IPS DF 6.9 (cell line): ENCODE data around the gene TMEM132C.

Source experiments
- DNase-seq: peaks from one replicate; pipeline ENCODE4 v3.0.0-alpha.2; 2013; ENCODE audit warnings: low read depth, low spot score
- H3K27ac ChIP-seq: one replicate; pipeline ENCODE4 v1.5.1; 2013; ENCODE audit warnings: low read length, control low read depth
- H3K27me3 ChIP-seq: 2 replicates; pipeline ENCODE4 v1.6.1; 2013; ENCODE audit warnings: mild to moderate bottlenecking, low read length; ENCODE audit not compliant: control insufficient read depth, insufficient read depth
- H3K36me3 ChIP-seq: 2 replicates; pipeline ENCODE4 v1.6.1; 2013; ENCODE audit warnings: low read length; ENCODE audit not compliant: control insufficient read depth, insufficient read depth
- H3K4me1 ChIP-seq: 2 replicates; pipeline ENCODE4 v1.6.1; 2013; ENCODE audit warnings: low read length; ENCODE audit not compliant: control insufficient read depth, insufficient read depth
- H3K4me3 ChIP-seq: 2 replicates; pipeline ENCODE4 v1.5.1; 2013; ENCODE audit warnings: mild to moderate bottlenecking, low read length
- H3K9me3 ChIP-seq: 2 replicates; pipeline ENCODE4 v1.6.1; 2013; ENCODE audit warnings: low read length, inconsistent platforms; ENCODE audit not compliant: control insufficient read depth, insufficient read depth
- WGBS: extraction: QIAGEN DNeasy Blood & Tissue Kit; methylation state at CpG from one replicate; pipeline ENCODE4 v1.1.7; 2013; ENCODE audit warnings: mixed read lengths, missing lambda C conversion rate; ENCODE audit not compliant: insufficient read length, insufficient coverage; 5-methylcytosine and 5-hydroxymethylcytosine counted together

The TMEM132C gene

DNA sequence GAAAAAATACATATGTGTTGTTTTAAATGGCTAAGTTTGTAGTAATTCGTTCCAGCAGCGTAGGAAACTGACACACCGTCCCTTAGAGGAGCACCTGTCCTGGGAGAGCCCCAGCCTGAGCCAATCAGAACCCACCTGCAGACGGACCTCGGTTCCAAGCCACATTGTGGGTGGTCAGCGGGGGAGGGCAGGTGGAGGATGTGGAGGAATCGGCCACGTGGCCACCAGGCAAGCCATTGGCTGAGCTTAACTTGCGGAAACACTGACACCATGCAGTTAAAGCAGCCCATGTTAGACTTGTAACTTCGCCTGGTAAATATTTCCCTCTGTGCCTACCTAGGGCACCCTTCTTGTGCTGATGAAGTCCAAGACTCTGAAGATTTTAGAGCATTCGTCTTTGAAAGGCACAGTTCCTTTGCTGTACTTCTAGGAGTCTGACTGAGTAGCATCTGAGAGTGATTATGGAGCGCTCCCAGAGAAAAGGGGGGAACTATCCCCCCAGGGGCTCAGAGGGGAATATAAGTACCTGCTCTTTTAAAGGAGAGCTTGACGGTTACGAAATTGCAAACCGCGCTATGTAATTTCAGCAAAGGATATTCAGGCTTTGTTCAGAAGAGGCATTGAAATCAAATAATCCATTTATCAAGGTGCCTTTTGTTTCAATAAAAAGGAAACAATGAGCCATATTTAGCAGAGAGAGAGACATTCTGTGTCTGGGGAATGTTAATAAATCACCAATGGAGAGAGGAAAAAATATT lies 135.7 kb downstream of the TMEM132C start:
- Histone ChIP-seq H3K36me3 (no peaks in the 10 kb centered on the region), H3K27me3 (no peaks in the 10 kb centered on the region), H3K27ac (no peak overlapping the region), H3K9me3 (peaks cover 15% of the 10 kb centered on the region), H3K4me3 (no peak overlapping the region), H3K4me1 (no peaks in the 10 kb centered on the region)
- no CpG with 5 or more reads among the region's 16 CpGs for WGBS
- no peak for DNase-seq

DNA sequence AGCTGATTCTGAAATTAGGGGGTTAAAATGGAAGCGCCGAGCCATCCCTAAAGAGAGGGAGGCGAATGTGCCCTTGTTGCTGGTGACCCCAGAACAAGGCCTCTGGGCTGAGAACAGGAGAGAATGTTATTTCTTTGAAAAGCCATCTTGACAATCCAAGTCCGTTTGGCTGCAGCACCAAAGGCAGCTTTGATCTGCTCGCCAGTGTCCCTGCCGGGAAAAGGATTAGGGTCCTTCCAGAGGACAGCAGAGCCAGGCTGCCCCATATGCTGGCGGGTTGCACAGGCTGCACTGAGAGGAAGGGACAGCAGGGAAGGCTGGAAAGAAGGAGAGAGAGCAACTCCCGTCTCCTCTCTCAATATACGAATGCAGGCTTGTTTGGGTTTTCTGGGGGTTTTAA lies 141.7 kb downstream of the TMEM132C start:
- H3K4me1 ChIP-seq, result no peaks in the 10 kb centered on the region
- no CpG with 5 or more reads among the region's 9 CpGs for WGBS

DNA sequence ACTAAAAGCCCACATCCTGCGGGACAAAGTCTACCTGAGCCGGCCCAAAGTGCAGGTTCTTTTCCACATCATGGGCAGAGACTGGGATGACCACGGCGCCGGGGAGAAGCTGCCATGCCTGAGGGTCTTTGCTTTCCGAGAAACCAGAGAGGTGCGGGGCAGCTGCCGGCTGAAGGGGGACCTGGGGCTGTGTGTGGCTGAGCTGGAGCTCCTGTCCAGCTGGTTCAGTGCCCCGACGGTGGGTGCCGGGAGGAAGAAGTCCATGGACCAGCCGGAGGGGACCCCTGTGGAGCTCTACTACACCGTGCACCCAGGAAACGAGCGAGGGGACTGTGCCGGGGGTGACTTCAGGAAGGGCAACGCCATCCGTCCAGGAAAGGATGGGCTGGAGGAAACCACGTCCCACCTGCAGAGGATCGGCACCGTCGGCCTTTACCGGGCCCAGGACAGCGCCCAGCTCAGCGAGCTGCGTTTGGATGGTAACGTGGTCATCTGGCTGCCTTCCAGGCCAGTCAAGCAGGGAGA lies 148.1 kb downstream of the TMEM132C start:
- no peaks in the 10 kb centered on the region for H3K27me3 ChIP-seq
- H3K36me3 ChIP-seq, result no peaks in the 10 kb centered on the region
- H3K27ac ChIP-seq, result no peak overlapping the region
- H3K4me3 ChIP-seq, result no peak overlapping the region
- DNase-seq, result no peak
- WGBS, result no CpG with 5 or more reads among the region's 27 CpGs
- H3K9me3 ChIP-seq, result peaks cover 8% of the 10 kb centered on the region
- H3K4me1 ChIP-seq, result no peaks in the 10 kb centered on the region

More for the DNA sequence above, 141.7 kb downstream of the TMEM132C start:
- Histone ChIP-seq H3K27me3 (no peaks in the 10 kb centered on the region), H3K36me3 (no peaks in the 10 kb centered on the region), H3K9me3 (peaks cover 5% of the 10 kb centered on the region), H3K27ac (no peak overlapping the region), H3K4me3 (no peak overlapping the region)
- DNase-seq, result no peak

DNA sequence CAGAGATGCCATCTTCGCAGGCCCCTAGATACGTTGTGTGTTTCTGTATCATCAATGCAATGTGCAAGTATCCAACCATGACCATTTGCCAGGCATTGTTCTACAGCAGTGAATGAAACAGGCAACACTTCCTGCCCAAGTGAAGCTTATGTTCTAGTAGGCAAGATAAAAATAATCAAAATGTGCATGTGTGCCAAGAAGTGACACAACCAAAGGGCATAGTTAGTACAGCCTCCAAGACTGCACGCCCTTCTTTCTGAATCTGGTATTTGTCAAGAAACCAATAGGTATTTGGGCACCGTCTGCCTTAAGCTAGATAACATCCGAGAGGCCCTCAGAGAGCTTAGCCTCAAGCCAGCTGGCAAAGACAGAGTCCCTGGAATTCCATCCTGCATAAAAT lies 152.0 kb downstream of the TMEM132C start:
- H3K9me3 ChIP-seq, result peaks cover 20% of the 10 kb centered on the region
- DNase-seq, result no peak
- no peaks in the 10 kb centered on the region for H3K27me3 ChIP-seq
- H3K36me3 ChIP-seq, result no peaks in the 10 kb centered on the region
- no peak overlapping the region for H3K4me3 ChIP-seq
- H3K4me1 ChIP-seq, result no peaks in the 10 kb centered on the region
- WGBS, result no CpG with 5 or more reads among the region's 5 CpGs
- no peak overlapping the region for H3K27ac ChIP-seq

DNA sequence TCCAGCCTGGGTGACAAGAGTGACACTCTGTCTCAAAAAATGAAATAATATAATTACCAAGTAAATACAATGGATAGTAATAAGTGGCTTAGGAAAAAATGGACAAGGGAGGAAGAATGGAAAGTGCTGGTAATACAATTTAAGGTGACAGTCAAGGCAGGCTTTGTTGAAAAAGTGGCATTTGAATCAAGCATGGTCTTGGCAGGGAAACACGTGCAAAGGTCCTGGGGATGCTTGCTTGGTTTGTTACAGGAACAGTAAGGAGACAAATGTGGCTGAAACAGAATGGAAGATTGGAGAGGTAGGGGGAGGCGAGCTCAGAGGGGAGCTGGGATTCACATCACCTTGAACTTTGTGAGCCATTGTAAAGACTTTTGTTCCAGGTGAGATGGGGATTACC lies 153.2 kb downstream of the TMEM132C start:
- Histone ChIP-seq H3K4me1 (no peaks in the 10 kb centered on the region), H3K4me3 (no peak overlapping the region), H3K27ac (no peak overlapping the region), H3K9me3 (peaks cover 25% of the 10 kb centered on the region), H3K36me3 (no peaks in the 10 kb centered on the region), H3K27me3 (no peaks in the 10 kb centered on the region)
- DNase-seq, result no peak
- WGBS, result no CpG with 5 or more reads among the region's 2 CpGs

DNA sequence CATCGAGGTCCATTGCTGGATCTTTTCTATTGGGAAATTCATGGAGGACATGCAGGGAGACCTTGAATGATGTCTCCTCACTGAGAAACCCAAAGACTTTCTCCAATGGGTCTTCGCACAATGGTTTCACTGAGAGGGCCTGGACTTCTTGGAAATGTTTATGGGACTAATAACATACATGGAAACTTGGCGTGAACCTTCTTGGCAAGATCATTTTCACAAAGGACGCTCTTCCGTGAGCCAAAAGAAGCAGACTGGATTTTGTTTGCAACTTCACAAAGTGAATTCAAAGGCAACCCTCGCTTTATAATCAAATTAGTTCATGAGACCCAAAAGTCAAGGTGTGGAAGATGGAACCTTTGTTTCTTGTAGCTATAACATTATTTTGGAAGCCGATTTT lies 154.4 kb downstream of the TMEM132C start:
- peaks cover 26% of the 10 kb centered on the region for H3K9me3 ChIP-seq
- no CpG with 5 or more reads among the region's 7 CpGs for WGBS
- no peak overlapping the region for H3K4me3 ChIP-seq
- no peak for DNase-seq
- no peaks in the 10 kb centered on the region for H3K27me3 ChIP-seq
- H3K36me3 ChIP-seq, result no peaks in the 10 kb centered on the region
- no peak overlapping the region for H3K27ac ChIP-seq
- no peaks in the 10 kb centered on the region for H3K4me1 ChIP-seq

DNA sequence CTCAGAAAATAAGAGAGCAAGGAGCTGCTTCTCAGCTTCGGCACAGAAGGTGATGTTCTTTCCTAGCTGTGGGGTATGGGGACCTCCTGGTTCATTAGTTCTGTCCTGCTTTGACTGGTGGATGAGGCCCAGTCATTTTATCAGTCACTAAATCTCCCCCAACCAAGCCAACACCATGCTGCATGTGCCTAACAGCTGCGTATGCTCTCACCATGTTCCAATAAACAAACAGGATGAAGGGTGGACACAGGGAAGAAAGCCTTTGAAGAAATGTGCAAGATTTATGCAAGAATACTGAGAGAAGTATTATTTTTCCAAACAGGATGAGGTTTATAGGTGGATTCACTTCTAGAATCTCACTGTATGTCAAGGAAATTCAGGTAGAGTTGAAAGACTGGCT lies 156.2 kb downstream of the TMEM132C start:
- Histone ChIP-seq H3K27ac (no peak overlapping the region), H3K27me3 (no peaks in the 10 kb centered on the region), H3K36me3 (no peaks in the 10 kb centered on the region), H3K4me1 (no peaks in the 10 kb centered on the region), H3K4me3 (no peak overlapping the region), H3K9me3 (peaks cover 23% of the 10 kb centered on the region)
- WGBS, result no CpG with 5 or more reads among the region's 2 CpGs
- no peak for DNase-seq

DNA sequence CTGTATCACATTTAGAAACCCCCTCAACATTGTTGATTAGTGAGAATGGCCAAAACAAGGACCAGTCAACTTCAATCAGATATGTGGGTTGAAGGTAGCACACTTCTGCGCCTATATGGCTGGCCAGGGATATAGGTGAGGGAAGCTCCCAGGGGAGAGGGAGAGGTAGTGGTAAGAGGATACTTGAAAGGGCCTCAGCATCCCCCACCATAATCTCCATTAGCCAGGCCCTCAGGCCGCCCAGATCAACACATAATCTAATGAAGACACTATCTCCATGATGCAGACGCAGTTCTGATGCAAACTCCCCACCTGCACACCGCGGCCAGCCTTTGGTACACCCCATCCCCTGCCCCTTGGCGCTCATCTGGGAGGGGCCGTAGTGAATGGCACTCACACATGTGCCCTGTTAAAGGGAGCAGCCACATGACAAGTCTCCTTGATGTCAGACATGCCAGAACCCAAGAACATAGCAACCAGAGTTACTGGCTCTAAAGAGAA lies 158.0 kb downstream of the TMEM132C start:
- H3K27ac ChIP-seq, result no peak overlapping the region
- H3K9me3 ChIP-seq, result peaks cover 27% of the 10 kb centered on the region
- H3K36me3 ChIP-seq, result no peaks in the 10 kb centered on the region
- no CpG with 5 or more reads among the region's 7 CpGs for WGBS
- no peak overlapping the region for H3K4me3 ChIP-seq
- no peaks in the 10 kb centered on the region for H3K27me3 ChIP-seq
- DNase-seq, result no peak
- no peaks in the 10 kb centered on the region for H3K4me1 ChIP-seq

DNA sequence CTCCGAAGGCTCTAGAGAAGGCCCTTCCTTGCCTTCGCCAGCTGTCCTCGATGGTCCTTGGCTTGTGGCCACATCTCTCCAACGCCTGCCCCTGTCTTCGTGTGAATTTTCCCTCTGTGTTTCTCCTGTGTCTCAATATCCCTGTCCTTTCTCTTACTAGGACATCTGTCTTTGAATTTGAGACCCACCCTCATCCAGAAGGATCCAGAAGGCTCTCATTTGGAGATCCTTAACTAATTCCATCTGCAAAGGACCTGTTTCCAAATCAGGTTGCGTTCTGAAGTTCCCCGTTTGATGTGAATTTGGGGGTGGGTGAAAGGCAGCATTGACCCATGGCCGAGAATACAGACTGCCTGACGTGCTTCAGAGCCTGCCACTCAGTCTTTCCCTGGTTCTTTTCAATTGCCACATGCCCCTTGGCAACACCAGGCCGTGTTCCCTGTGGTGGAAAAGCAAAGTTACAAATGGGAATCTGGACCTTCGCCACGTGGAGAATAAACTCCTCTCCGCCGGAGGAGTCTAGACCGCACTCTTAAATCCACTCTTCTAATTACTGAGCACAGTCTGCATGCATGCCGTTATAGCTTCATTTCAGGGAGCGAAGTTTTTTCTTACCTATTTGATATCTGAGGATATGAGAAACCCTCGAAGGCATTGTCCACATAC lies 158.8 kb downstream of the TMEM132C start:
- no peak for DNase-seq
- no peak overlapping the region for H3K4me3 ChIP-seq
- no peaks in the 10 kb centered on the region for H3K27me3 ChIP-seq
- no peaks in the 10 kb centered on the region for H3K36me3 ChIP-seq
- H3K4me1 ChIP-seq, result no peaks in the 10 kb centered on the region
- H3K9me3 ChIP-seq, result peaks cover 26% of the 10 kb centered on the region
- no CpG with 5 or more reads among the region's 18 CpGs for WGBS
- no peak overlapping the region for H3K27ac ChIP-seq

DNA sequence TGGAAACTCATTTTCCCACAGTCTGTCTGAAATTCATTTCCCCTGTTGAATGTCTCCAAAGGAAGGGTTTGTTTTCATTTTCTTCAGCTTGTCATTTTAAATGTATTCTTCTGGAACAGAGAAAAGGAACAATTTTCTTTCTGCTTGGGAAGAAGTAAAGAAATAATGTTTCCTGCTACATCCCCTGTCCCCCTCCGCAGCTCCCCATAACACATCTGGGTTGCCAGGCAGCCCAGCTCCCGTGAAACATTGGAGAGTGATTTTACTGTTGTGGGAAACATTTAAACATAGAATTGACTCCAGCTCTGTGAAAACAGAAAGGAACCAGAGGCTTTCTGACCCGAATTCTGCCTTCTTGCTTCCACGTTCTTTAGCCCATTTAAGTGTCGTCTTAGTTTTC lies 159.5 kb downstream of the TMEM132C start:
- Histone ChIP-seq H3K27me3 (no peaks in the 10 kb centered on the region), H3K4me1 (no peaks in the 10 kb centered on the region), H3K9me3 (peaks cover 23% of the 10 kb centered on the region), H3K27ac (no peak overlapping the region), H3K36me3 (no peaks in the 10 kb centered on the region), H3K4me3 (no peak overlapping the region)
- WGBS, result no CpG with 5 or more reads among the region's 5 CpGs
- no peak for DNase-seq
